ENCODE data around the gene STXBP1.

DNA sequence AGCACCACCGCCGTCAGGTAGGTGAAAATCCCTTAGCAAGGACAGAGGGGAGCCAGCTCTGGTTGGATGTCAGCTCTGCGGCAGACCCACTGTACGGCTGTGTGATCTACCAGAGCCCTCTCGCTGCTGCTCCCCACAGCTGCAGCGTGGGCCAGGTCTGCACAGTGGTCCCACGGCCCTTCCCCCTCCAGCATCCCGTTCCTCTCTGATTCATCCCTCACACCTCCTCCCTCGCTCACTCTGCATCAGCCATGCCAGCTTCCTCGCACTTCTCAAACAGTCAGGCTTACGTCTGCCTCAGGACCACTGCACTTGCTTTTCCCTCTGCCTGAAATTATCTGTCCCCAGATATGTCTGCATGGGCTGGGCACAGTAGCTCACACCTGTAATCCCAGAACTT is 68.1 kb downstream of the STXBP1 start:
- TF ChIP-seq, protein P1, sequence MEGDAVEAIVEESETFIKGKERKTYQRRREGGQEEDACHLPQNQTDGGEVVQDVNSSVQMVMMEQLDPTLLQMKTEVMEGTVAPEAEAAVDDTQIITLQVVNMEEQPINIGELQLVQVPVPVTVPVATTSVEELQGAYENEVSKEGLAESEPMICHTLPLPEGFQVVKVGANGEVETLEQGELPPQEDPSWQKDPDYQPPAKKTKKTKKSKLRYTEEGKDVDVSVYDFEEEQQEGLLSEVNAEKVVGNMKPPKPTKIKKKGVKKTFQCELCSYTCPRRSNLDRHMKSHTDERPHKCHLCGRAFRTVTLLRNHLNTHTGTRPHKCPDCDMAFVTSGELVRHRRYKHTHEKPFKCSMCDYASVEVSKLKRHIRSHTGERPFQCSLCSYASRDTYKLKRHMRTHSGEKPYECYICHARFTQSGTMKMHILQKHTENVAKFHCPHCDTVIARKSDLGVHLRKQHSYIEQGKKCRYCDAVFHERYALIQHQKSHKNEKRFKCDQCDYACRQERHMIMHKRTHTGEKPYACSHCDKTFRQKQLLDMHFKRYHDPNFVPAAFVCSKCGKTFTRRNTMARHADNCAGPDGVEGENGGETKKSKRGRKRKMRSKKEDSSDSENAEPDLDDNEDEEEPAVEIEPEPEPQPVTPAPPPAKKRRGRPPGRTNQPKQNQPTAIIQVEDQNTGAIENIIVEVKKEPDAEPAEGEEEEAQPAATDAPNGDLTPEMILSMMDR (IDR thresholded peaks at IDR 0.05): no peak
- no peak for TF ChIP-seq POLR2A (IDR thresholded peaks at IDR 0.05)

Data from stomach (tissue), 4 donors.